GM18505 (cell line): ENCODE data around the gene PTPRN2.

Source experiments
- ATAC-seq: cut with Tn5 transposase; IDR thresholded peaks from one replicate; pipeline ENCODE4 v1.9.1; 2021; ENCODE audit not compliant: unreplicated experiment
- POLR2A ChIP-seq: IDR thresholded peaks from 4 replicates; pipeline ENCODE4 v1.6.1; 2011; ENCODE audit warnings: borderline replicate concordance; ENCODE audit not compliant: insufficient read depth, insufficient read length; ENCODE audit errors: extremely low read depth

PTPRN2 gene

DNA sequence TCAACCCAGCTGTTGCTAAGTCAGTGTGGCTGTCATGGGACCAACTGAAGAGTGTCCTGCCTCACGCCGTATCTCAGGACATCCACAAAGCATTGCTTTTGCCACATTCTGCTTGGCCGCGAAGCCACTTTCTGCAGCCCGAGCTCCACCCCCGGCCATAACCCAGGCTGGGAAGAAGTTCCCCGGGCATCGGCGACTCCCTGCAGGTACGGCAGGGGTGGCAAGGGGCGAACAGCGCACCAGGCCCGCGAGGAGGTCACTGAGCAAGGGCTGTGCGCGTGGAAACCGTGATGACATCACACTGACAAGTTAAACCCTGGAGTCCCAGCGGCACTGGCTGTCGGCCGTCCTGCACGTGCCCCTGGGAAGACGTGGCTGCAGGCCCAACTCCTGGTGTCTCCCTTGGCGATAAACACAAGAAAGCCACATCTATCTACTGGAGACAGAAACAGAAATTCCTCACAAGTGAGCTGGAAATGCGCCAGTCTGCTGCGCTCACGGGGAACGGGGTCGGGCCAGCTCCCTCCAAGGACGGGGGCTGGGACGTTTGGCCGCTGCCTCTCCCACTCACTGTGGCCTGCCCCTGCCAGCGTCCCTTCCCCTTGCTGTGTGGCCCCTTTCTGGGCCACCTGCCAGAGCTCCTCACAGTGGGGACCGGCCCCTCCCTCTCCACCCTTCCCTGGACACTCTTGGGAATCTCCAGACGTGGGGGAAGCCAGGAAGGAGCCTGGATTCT lies 924.5 kb downstream of the PTPRN2 start:
- ATAC-seq = no peak
- TF ChIP-seq POLR2A = no peak

DNA sequence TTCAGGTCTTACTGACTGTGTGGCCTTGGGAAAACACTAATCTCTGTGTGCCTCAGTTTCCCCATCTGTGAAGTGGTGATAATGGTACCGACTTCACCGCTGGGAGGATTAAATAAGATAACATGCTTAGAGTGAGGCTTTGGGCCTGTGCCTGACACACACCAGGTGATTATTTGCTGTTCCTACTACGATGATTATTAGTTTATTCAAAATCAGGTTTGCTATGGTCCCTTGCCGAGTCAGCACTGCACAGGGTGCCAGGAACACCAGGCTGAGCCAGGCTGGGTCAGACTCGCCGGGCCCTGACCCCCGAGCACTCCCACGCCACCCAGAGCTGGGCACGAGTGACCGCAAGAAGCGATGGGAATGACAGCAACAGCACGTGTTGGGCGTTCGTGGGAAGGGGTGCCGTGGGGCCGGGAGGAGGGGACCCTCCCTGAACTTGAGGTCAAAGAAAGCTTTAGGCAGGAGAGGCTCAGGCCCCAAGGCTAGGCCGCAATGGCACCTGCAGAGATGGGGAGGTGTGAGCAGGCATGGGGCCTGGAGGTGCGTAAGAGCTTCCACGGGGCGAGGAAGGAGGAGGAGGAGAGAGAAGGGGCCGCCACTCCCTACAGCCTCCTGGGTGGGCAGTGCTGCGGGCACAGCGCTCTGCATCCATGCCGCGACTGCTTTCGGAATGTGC lies 925.4 kb downstream of the PTPRN2 start:
- no peak for ATAC-seq
- TF ChIP-seq POLR2A = no peak

DNA sequence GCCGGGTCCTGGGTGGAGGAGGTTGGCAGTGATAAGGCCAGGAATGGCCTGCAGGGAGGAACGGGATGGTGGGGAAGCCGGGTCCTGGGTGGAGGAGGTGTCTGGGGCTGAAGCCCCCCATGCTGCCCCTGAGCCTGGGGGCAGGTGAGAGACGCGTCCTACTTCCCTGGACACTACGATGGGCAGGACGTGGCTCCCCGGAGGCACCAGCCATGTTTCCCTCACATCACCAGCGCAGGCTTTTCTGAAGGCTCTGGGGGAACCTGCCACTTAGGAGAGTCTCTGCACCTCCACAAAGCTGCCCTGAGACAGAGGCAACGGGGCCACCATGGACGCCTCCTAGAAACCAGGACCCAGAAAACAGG lies 926.0 kb downstream of the PTPRN2 start:
- TF ChIP-seq POLR2A = no peak
- ATAC-seq = no peak

DNA sequence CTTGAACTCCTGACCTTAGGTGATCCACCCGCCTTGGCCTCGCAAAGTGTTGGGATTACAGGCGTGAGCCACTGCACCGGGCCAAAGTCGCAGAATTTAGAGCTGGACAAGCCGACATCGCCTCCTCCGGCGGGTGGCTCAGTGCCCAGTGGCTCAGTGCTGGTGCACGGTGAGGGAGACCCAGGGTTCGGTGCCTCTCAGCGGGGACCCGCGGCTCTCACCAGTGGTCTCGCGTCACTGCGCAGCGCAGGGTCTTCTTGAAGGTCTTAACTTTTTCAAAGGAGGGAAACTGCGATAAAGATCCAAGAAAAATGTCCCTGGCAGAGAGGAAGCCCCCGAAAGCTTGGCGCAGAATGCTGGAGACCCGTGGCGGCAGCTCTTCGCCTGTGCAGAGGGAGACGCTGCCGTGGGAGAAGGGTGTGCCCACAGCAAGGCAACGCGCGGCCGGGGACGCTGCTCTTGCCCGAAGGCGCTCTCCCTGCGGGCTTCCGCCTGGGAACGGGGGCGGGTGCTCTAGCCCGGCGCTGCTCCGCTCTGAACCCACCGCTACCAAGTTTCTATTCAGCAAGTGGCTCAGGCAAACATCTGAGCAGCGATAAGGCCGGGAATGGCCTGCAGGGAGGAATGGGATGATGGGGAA lies 926.5 kb downstream of the PTPRN2 start:
- ATAC-seq = no peak
- no peak for TF ChIP-seq POLR2A

DNA sequence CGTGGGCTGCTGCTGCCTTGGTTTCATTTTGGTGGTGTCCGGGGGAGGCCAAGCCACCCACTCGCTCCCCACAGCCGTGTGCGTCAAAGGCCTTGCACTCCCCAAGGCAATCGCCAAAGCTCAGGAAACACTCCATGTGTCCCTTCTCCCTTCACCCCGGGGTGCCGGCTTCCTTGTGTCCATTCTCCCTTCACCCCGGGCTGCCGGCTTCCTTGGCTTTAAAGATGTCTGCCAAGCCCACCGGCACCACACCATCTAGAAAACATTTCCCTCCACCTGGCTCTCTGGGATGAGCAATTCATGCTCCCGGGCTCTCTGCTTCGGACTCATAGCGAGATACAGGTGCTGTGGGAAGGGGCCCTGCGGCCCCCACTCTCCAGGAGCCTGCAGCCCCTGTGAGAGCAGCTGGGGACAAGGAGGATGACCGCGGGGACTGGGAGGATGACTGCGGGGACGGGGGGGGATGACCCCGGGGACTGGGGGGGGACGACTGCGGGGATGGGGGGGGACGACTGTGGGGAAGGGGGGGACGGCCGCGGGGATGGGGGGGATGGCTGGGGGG lies 928.7 kb downstream of the PTPRN2 start:
- no peak for ATAC-seq
- no peak for TF ChIP-seq POLR2A

DNA sequence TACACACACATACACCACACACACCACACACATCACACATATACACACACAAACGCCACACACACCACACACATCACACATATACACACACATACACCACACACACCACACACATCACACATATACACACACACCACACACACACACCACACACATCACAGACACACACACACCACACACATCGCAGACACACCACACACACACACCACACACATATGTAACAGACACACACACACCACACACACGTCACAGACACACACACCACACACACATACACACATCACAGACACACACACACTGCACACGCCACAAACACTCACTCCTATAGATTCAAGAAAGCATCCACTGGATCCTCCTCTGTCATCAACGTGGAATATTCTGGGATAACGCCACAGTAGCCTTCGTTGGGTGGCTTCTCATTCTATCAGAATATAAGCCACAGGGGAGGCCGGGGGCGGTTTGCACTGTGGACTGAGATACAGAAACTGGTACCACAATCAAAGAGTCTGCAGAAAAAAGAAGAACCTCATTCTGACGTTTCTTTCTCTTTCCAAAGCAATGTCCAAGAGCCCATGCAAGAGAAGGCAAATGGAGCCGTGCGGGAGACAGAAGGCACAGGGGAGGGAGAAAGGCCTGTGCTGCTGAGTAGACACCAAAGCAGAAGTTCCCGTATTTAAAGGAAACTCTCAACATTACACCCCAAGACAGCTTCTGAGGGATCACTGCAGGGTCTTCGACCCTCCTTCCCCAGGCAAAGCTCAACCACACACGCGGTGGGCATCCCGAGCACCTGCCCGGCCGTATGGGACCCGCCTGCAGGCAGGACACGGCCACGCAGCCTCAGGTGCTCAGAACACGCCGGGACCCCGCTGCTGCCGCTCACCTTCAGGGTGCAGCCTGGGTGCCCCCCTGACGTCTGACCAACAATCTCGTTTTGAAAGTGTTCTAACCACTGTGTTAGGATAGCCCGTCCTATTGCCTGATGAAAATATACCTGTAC lies 929.6 kb downstream of the PTPRN2 start:
- no peak for TF ChIP-seq POLR2A

DNA sequence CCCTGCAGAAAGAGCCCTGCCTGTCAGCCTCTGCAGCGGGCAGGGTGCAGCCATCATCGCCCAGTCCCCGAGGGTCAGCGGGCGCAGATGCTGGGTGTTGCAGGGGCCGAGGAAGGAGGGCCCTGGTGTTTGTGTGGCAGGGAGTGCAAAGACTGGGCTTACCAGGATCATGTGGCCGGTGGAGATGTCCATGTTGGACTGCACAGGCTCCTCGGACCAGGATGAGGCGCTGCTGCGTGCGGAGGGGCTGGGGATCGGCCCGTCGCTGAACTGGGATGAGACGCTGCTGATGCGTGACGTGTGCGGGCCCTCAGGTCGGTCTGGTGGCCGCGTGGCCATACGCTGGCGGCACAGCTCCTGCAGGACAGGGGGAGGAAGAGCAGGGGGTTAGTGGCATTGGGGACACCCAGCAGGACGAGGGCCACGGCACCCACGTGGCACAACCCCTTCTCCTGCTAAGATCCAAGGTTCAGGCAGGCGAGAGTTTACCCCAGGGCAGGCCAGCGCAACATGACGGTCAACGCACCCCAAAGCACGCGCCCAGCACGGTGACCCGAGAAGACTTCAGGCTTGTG lies 931.3 kb downstream of the PTPRN2 start:
- ATAC-seq = no peak
- no peak for TF ChIP-seq POLR2A

More for the DNA sequence above, 929.6 kb downstream of the PTPRN2 start:
- ATAC-seq = no peak

DNA sequence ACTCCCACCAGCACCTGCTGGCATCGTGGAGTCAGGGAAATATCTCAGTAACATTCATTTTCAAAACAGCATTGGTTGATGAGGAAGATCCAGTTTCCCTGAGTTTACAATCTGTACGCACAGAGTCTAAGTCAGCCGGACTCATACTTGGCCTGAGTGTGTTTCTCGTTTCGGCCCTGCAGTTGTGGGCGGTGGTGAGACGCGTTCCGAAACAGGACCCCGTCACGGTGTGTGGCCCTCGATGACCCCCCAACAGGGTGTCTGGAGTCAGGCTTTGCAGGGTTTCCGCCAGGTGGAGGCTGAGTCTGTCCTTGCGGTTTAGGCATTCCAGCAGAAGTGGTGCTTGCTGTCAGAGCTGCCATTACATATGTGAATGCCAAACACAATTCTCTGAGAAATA lies 933.3 kb downstream of the PTPRN2 start:
- no peak for TF ChIP-seq POLR2A
- no peak for ATAC-seq

DNA sequence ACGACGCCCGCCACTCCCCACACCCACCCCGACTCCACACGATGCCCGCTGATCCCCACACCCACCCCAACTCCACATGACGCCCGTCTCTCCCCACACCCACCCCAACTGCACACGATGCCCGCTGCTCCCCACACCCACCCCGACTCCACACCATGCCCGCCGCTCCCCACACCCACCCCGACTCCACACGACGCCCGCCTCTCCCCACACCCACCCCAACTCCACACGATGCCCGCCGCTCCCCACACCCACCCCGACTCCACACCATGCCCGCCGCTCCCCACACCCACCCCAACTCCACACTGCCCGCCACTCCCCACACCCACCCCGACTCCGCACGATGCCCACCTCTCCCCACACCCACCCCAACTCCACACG lies 933.8 kb downstream of the PTPRN2 start:
- TF ChIP-seq POLR2A = no peak
- ATAC-seq = no peak

DNA sequence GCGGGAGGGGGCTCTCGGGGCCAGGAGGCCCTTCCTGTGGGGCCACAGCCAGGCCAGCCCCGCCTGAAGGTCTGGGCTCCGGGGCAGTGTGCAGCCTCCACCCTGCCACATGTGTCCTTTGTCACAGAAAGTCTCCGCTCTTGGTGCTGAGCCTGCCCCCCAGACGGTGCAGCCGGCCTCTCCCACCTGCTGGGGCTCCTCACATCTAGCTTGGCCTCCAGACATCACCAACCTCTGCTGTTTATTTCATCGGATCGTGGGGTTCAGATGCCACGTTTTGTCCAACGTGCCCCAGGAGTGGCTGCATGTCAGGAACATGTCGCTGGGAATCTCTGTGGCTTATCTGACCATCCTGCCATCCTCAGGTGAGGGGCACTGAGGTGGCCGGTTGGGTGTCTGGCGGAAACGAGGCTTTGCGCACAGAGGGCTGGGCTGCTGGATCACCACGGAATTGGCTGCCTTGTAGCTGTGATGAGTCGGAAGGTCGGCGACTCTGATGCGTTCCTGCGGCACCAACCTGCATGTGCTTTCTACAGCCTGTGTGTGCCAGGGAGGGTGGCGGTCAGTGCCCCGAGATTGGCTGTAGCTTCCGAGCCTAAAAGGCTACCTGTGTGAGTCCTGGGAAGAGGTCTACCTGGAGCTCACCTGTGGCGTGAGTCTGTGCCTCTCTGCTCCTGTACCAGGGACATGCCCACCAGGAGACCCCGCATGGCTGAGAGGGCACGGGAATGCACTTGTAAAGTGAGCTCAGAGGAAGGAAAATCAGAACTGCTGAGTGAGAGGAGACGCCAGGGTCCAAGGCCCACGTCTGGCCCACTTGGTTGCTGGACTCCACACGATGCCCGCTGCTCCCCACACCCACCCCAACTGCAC lies 934.4 kb downstream of the PTPRN2 start:
- ATAC-seq = no peak
- TF ChIP-seq POLR2A = no peak

DNA sequence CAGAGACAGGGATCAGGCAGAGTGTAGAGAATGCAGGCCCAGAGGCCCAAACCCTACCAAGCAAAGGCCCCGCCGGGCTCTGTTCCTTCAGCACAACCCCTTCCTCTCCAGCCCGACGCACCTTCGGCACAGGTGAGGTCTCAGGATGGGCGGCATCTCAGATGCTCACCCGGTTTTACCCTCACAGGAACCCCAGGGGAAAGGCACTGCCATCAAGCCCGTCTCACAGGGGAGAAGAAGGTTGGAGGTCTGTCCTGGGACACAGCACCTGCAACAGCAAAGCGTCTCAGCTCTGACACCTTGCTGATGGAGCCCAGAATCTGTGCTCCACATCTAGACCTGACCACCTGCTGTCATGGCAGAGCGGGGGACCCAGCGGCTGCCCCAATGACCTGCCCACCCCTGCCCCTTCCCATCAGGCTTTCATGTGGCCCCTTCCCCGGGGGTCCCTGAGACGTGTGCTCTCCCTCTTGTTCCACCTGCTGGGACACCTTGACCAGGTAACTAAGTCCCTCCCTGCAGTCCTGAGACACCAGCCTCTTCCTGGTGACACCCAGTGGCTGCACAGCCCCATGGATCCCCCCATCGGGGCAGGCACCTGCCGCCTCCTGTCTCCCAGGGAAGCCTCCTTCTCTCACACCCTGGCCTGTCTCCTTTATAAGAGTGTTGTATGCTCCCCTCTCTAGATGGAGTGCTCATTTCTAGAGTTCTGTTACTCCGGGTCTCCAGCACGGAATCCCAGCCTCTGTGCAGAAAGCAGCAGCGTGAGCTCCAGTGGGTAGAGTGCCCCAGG lies 935.3 kb downstream of the PTPRN2 start:
- no peak for ATAC-seq
- no peak for TF ChIP-seq POLR2A
